Measurements from ENCODE around the gene RPS16.

Gene RPS16

DNA sequence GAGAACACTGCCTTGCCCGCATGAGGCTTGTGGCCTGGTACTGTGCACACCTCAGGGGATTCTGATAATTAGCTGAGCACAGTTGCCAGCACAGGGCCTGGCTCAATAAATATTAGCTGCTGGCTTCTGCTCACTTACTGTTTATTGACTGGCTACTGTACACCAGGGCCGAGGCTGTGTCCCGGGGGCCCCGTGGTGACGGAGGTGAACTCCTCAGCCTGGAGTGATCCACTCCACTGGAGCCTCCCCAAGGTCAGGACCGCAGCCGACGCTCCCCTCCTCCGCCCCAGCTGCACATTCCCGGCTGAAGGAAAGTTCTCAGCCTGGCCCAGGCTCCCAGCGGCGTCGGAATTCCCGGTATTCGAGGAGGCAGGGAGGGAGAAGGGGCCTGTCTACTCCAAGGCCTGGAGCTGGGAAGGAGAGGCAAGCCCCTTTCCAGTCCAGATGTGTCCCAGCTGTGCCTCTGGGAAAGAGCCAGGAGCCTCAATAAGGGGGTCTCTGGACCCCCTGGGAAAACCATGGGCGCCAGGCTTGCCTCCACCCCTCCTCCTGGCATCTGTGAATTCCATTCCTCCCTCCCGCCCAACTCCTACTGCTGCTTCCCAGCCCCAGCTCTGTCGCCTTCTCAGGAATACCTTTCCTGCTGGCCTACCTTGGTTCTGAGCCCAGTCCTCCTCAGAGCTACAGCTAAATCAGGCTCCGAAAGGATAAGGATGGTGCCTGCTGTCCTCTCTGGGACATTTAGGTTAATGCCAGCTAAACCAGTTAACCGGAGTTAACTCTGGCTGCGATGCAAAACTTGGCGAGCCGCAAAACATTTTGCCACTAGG lies 7.3 kb downstream of the RPS16 start (continued):
- TF ChIP-seq, protein P1, sequence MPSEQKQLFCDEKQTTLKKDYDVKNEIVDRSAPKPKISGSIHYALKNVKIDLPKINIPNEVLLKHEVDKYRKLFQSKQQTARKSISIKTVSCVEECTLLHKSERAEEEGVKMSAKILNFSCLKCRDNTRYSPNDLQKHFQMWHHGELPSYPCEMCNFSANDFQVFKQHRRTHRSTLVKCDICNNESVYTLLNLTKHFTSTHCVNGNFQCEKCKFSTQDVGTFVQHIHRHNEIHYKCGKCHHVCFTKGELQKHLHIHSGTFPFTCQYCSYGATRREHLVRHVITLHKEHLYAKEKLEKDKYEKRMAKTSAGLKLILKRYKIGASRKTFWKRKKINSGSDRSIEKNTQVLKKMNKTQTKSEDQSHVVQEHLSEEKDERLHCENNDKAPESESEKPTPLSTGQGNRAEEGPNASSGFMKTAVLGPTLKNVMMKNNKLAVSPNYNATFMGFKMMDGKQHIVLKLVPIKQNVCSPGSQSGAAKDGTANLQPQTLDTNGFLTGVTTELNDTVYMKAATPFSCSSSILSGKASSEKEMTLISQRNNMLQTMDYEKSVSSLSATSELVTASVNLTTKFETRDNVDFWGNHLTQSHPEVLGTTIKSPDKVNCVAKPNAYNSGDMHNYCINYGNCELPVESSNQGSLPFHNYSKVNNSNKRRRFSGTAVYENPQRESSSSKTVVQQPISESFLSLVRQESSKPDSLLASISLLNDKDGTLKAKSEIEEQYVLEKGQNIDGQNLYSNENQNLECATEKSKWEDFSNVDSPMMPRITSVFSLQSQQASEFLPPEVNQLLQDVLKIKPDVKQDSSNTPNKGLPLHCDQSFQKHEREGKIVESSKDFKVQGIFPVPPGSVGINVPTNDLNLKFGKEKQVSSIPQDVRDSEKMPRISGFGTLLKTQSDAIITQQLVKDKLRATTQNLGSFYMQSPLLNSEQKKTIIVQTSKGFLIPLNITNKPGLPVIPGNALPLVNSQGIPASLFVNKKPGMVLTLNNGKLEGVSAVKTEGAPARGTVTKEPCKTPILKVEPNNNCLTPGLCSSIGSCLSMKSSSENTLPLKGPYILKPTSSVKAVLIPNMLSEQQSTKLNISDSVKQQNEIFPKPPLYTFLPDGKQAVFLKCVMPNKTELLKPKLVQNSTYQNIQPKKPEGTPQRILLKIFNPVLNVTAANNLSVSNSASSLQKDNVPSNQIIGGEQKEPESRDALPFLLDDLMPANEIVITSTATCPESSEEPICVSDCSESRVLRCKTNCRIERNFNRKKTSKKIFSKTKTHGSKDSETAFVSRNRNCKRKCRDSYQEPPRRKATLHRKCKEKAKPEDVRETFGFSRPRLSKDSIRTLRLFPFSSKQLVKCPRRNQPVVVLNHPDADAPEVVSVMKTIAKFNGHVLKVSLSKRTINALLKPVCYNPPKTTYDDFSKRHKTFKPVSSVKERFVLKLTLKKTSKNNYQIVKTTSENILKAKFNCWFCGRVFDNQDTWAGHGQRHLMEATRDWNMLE (tag by site-specific recombination; conservative IDR thresholded peaks at IDR 0.05; ENCODE audit: low read depth), result no peak
- TF ChIP-seq ZNF473 (tag by site-specific recombination; IDR thresholded peaks at IDR 0.05), result no peak
- no peak for TF ChIP-seq ZNF350 (tag by site-specific recombination; IDR thresholded peaks at IDR 0.05)
- TF ChIP-seq, protein P2, sequence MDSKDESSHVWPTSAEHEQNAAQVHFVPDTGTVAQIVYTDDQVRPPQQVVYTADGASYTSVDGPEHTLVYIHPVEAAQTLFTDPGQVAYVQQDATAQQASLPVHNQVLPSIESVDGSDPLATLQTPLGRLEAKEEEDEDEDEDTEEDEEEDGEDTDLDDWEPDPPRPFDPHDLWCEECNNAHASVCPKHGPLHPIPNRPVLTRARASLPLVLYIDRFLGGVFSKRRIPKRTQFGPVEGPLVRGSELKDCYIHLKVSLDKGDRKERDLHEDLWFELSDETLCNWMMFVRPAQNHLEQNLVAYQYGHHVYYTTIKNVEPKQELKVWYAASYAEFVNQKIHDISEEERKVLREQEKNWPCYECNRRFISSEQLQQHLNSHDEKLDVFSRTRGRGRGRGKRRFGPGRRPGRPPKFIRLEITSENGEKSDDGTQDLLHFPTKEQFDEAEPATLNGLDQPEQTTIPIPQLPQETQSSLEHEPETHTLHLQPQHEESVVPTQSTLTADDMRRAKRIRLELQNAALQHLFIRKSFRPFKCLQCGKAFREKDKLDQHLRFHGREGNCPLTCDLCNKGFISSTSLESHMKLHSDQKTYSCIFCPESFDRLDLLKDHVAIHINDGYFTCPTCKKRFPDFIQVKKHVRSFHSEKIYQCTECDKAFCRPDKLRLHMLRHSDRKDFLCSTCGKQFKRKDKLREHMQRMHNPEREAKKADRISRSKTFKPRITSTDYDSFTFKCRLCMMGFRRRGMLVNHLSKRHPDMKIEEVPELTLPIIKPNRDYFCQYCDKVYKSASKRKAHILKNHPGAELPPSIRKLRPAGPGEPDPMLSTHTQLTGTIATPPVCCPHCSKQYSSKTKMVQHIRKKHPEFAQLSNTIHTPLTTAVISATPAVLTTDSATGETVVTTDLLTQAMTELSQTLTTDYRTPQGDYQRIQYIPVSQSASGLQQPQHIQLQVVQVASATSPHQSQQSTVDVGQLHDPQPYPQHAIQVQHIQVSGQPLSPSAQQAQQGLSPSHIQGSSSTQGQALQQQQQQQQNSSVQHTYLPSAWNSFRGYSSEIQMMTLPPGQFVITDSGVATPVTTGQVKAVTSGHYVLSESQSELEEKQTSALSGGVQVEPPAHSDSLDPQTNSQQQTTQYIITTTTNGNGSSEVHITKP (tag by site-specific recombination; IDR thresholded peaks at IDR 0.05), result peak; percentile 65
- TF ChIP-seq YY1 (tag by site-specific recombination; IDR thresholded peaks at IDR 0.05), result no peak
- TF ChIP-seq, protein P3, sequence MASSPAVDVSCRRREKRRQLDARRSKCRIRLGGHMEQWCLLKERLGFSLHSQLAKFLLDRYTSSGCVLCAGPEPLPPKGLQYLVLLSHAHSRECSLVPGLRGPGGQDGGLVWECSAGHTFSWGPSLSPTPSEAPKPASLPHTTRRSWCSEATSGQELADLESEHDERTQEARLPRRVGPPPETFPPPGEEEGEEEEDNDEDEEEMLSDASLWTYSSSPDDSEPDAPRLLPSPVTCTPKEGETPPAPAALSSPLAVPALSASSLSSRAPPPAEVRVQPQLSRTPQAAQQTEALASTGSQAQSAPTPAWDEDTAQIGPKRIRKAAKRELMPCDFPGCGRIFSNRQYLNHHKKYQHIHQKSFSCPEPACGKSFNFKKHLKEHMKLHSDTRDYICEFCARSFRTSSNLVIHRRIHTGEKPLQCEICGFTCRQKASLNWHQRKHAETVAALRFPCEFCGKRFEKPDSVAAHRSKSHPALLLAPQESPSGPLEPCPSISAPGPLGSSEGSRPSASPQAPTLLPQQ (tag by site-specific recombination; IDR thresholded peaks at IDR 0.05), result no peak
- TF ChIP-seq, protein P4, sequence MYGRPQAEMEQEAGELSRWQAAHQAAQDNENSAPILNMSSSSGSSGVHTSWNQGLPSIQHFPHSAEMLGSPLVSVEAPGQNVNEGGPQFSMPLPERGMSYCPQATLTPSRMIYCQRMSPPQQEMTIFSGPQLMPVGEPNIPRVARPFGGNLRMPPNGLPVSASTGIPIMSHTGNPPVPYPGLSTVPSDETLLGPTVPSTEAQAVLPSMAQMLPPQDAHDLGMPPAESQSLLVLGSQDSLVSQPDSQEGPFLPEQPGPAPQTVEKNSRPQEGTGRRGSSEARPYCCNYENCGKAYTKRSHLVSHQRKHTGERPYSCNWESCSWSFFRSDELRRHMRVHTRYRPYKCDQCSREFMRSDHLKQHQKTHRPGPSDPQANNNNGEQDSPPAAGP (tag by site-specific recombination; IDR thresholded peaks at IDR 0.05), result no peak; the same call in 1 of the 2 replicates
- no peak for TF ChIP-seq YY2 (tag by site-specific recombination; IDR thresholded peaks at IDR 0.05)
- peak; percentile 18; the same call in 1 of the 2 replicates for TF ChIP-seq ZSCAN30 (tag by site-specific recombination; IDR thresholded peaks at IDR 0.05)
- peak; percentile 77 for TF ChIP-seq WT1 (tag by site-specific recombination; IDR thresholded peaks at IDR 0.05)
- TF ChIP-seq ZNF830 (tag by site-specific recombination; IDR thresholded peaks at IDR 0.05; ENCODE audit: low read depth), result no peak
- 0 out of 2 replicates have a peak, but pooled peaks have one; percentile 16 for TF ChIP-seq ZBTB21 (tag by site-specific recombination; IDR thresholded peaks at IDR 0.05)
- TF ChIP-seq TCF7L2 (IDR thresholded peaks at IDR 0.05; ENCODE audit: borderline replicate concordance, low read depth, low read length), result no peak
- TF ChIP-seq, protein P5, sequence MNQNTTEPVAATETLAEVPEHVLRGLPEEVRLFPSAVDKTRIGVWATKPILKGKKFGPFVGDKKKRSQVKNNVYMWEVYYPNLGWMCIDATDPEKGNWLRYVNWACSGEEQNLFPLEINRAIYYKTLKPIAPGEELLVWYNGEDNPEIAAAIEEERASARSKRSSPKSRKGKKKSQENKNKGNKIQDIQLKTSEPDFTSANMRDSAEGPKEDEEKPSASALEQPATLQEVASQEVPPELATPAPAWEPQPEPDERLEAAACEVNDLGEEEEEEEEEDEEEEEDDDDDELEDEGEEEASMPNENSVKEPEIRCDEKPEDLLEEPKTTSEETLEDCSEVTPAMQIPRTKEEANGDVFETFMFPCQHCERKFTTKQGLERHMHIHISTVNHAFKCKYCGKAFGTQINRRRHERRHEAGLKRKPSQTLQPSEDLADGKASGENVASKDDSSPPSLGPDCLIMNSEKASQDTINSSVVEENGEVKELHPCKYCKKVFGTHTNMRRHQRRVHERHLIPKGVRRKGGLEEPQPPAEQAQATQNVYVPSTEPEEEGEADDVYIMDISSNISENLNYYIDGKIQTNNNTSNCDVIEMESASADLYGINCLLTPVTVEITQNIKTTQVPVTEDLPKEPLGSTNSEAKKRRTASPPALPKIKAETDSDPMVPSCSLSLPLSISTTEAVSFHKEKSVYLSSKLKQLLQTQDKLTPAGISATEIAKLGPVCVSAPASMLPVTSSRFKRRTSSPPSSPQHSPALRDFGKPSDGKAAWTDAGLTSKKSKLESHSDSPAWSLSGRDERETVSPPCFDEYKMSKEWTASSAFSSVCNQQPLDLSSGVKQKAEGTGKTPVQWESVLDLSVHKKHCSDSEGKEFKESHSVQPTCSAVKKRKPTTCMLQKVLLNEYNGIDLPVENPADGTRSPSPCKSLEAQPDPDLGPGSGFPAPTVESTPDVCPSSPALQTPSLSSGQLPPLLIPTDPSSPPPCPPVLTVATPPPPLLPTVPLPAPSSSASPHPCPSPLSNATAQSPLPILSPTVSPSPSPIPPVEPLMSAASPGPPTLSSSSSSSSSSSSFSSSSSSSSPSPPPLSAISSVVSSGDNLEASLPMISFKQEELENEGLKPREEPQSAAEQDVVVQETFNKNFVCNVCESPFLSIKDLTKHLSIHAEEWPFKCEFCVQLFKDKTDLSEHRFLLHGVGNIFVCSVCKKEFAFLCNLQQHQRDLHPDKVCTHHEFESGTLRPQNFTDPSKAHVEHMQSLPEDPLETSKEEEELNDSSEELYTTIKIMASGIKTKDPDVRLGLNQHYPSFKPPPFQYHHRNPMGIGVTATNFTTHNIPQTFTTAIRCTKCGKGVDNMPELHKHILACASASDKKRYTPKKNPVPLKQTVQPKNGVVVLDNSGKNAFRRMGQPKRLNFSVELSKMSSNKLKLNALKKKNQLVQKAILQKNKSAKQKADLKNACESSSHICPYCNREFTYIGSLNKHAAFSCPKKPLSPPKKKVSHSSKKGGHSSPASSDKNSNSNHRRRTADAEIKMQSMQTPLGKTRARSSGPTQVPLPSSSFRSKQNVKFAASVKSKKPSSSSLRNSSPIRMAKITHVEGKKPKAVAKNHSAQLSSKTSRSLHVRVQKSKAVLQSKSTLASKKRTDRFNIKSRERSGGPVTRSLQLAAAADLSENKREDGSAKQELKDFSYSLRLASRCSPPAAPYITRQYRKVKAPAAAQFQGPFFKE (tag by site-specific recombination; IDR thresholded peaks at IDR 0.05; ENCODE audit: borderline replicate concordance), result no peak
- TF ChIP-seq IKZF3 (tag by site-specific recombination; IDR thresholded peaks at IDR 0.05), result peak; percentile 91
- no peak for TF ChIP-seq ZNF791 (tag by site-specific recombination; IDR thresholded peaks at IDR 0.05)
- TF ChIP-seq ZNF184 (tag by site-specific recombination; IDR thresholded peaks at IDR 0.05), result no peak
- no peak for TF ChIP-seq ZNF549 (tag by site-specific recombination; IDR thresholded peaks at IDR 0.05)
- peak; percentile 78 for TF ChIP-seq ZBTB20 (tag by site-specific recombination; IDR thresholded peaks at IDR 0.05)
- no peak for TF ChIP-seq ZXDB (tag by site-specific recombination; IDR thresholded peaks at IDR 0.05)
